Heart left ventricle (tissue), 16 donors: ENCODE results near the gene PADI2. TPM values are rescaled to one million over a fixed set of nuclear protein-coding genes. Genes with fewer than 3 reads are reported as not detected.

Source experiments
- ATAC-seq, 4 donors: fragments of 200-7000 bp; cut with Tn5 transposase; one replicate each; pipeline ENCODE4 v1.9.1; 2020 to 2022; ENCODE audit warnings: moderate library complexity in 4 of 4, mild to moderate bottlenecking in 3 of 4, moderate number of reproducible peaks in 1 of 4
- DNase-seq, 5 donors: peaks; one replicate each; pipeline ENCODE4 v3.0.0-alpha.2; 2020
- H3K27ac ChIP-seq, 12 donors: fragments of 200-600 bp; sonication (generic) in 4 of 12; one replicate each; pipeline versions ENCODE4 v1.5.0 to v1.8.0; 2016 to 2022; ENCODE audit warnings: mild to moderate bottlenecking in 2 of 12
- H3K27me3 ChIP-seq, 9 donors: fragments of 200-600 bp; sonication (generic) in 2 of 9; one replicate each; pipeline versions ENCODE4 v1.5.1 to v1.8.0; 2016 to 2022; ENCODE audit warnings: mild to moderate bottlenecking in 3 of 9
- H3K36me3 ChIP-seq, 9 donors: fragments of 200-600 bp; sonication (generic) in 2 of 9; one replicate each; pipeline versions ENCODE4 v1.5.0 to v1.8.0; 2018 to 2022; ENCODE audit warnings: mild to moderate bottlenecking in 2 of 9
- H3K4me1 ChIP-seq, 12 donors: fragments of 200-600 bp; sonication (generic) in 4 of 12; one replicate each; pipeline versions ENCODE4 v1.5.0 to v1.8.0; 2016 to 2022; ENCODE audit warnings: mild to moderate bottlenecking in 3 of 12
- H3K4me3 ChIP-seq, 12 donors: fragments of 200-600 bp; sonication (generic) in 4 of 12; one replicate each; pipeline versions ENCODE4 v1.5.0 to v1.8.0; 2017 to 2022; ENCODE audit warnings: mild to moderate bottlenecking in 9 of 12, moderate library complexity in 4 of 12
- H3K9me3 ChIP-seq, 12 donors: fragments of 200-600 bp; sonication (generic) in 4 of 12; one replicate each; pipeline versions ENCODE4 v1.5.0 to v1.8.0; 2016 to 2022; ENCODE audit warnings: mild to moderate bottlenecking in 1 of 12
- CTCF ChIP-seq, 12 donors: fragments of 200-600 bp; sonication (generic) in 4 of 12; IDR thresholded peaks; one replicate each; pipeline versions ENCODE4 v1.5.0 to v1.8.0; 2018 to 2022; ENCODE audit warnings: antibody characterized with exemption in 12 of 12, mild to moderate bottlenecking in 5 of 12
- POLR2A ChIP-seq, 2 donors: fragments of 450-650 bp; IDR thresholded peaks; one replicate each; pipeline ENCODE4 v1.6.1; 2017; ENCODE audit warnings: antibody characterized with exemption in 2 of 2, mild to moderate bottlenecking in 2 of 2, moderate library complexity in 2 of 2
- WGBS, 4 donors: extraction: QIAGEN DNeasy Blood & Tissue Kit in 2 of 4; methylation state at CpG; one replicate each; pipeline versions ENCODE4 v1.1.5 to v1.1.7; 2013 to 2018; 5-methylcytosine and 5-hydroxymethylcytosine counted together
- intact Hi-C, 10 donors: fragments of 100-400 bp; cut with DNase I; formaldehyde crosslinking; loops; one replicate each; pipeline versions ENCODE4 v1.11.1 to v1.14.2; 2022
- polyA plus RNA-seq, 2 donors: library from polyadenylated mRNA; stranded (reverse); fragments of 200-250 nt; gene quantifications; one replicate each; pipeline ENCODE4 v1.2.3, GENCODE V29; 2013
- total RNA-seq, 9 donors: library from RNA; depleted of rRNA in 2 of 9; stranded (reverse); fragments of >200 nt in 2 of 9; fragmentation: NEBNext Ultra II Directional in 3 of 9; extraction: Animal tissue kit (Norgen Biotek cat#: 25700) in 3 of 9; gene quantifications; one replicate each; pipeline versions ENCODE4 v1.1.0 to v1.2.4, GENCODE V29; 2016 to 2023
- donor health status: ischemic (EF 13 %, LVEDD 7.1; RV severe dilation, severe dysfunction).
- donor health status: healthy with polysubstance abuse.
- donor health status: DM: no; HTN: yes; CAD: no.
- donor health status: DM: no; HTN: no; CAD: no.
- donor health status: ischemic (EF 25% LVEDD 6.9; RV normal size, moderate dysfunction).
- donor health status: ischemic (EF 25% LVEDD 5.7; RV mildly dilated, moderate dysfunction).
- donor health status: healthy.
- donor health status: DM: yes; HTN: yes; CAD: no.
- donor health status: ischemic (EF 35%, LVEDD 5.7; RV mildly dilated, moderate dysfunction).
- donor health status: nonischemic (EF 11% LVEDD 7.7; RV severe dilation, severe dysfunction).
- donor health status: DM: yes; HTN: yes; CAD: no.
- donor health status: PGD.
- donor health status: ischemic (EF 29% LVEDD 5.4; RV normal size, mild dysfunction).
- donor health status: nonischemic (EF 23%, LVEDD 6.1; RV moderate dilation, normal function).

The PADI2 gene
- total and polyA plus RNA-seq, 11 donors = 0.08 to 2.0 (median 0.49) TPM

DNA sequence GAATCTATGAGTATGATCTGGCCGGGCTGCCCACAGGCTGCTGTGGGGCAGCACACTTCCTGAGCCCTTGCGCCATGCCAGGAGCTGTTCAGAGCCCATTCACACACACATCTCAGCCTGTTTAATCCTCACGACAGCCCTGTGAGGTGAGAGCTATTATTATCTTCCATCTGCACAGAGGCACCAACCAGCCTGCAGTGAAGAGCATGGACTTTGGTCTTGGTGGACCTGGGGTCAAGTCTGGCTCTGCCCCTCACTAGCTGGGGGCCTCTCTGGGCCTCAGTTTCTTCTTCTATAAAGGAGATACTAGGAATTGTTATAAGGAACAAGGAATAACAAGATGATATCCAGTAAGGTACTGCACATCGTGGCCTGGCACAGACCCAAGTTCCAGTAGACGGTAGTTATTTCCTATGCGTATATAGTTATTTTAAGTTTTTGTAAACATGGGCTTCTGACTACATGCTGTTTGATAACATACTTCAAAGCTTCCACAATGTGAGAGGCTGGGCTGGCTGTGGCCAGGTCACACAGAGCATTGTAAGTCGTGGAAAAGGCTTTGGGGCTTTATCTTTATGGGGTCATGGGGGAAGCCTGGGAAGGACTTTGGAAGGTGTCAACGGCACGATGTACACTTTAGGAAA, 3.4 kb upstream of the PADI2 start:
- Histone ChIP-seq H3K4me1 (peaks cover 0 to 37% (median 11%) of the 10 kb centered on the region in 12 donors), H3K36me3 (no peaks in the 10 kb centered on the region), H3K27ac (no peak overlapping the region), H3K27me3 (peaks cover 3 to 29% (median 24%) of the 10 kb centered on the region in 9 donors), H3K9me3 (no peaks in the 10 kb centered on the region), H3K4me3 (no peak overlapping the region)
- TF ChIP-seq CTCF (IDR thresholded peaks at IDR 0.05) = no peak
- no peak for TF ChIP-seq POLR2A (IDR thresholded peaks at IDR 0.05)
- intact Hi-C loops = loop anchor here in 9 of 10 donors (5.0 to 10.0 kb wide), 6 partner anchors 58 to 282 kb away; no protein-coding TSS in a partner anchor
- peak; percentile 37 to 66 (median 59) for ATAC-seq
- no peak for DNase-seq
- 21 to 26% (median 23%) methylated on average over 9 of the region's 9 CpGs for WGBS, 4 donors

DNA sequence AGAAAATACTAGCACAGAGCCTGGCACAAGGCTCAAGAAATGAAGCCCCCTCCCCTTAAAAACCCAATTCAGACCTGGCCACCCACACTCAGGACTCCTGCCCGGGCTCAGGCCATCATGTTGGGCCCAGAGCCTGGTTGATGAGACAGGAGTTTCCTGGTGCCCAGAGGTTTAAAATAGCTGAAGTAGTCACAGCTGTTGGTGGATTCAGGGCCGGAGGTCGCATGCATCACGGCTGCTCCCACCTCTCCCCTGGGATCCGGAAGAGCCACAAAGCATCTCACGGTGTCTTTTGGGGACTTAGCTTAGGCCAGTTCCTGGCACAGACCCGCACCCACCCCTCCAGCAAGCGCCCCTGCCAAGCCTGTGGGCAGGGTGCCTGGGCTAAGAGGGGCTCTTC, 2.6 kb upstream of the PADI2 start:
- H3K27me3 ChIP-seq = peaks cover 3 to 37% (median 28%) of the 10 kb centered on the region in 9 donors
- TF ChIP-seq CTCF (IDR thresholded peaks at IDR 0.05) = no peak
- TF ChIP-seq POLR2A (IDR thresholded peaks at IDR 0.05) = no peak
- no peak overlapping the region for H3K27ac ChIP-seq
- H3K36me3 ChIP-seq = no peaks in the 10 kb centered on the region
- DNase-seq (no peak), ATAC-seq (peak in 1 of 4 donors; percentile 33)
- no peak overlapping the region for H3K4me3 ChIP-seq
- intact Hi-C loops = loop anchor here in 9 of 10 donors (5.0 to 10.0 kb wide), 6 partner anchors 57 to 283 kb away; no protein-coding TSS in a partner anchor
- 42 to 65% (median 50%) methylated on average over 8 of the region's 8 CpGs for WGBS, 4 donors
- H3K9me3 ChIP-seq = no peaks in the 10 kb centered on the region
- peaks cover 0 to 35% (median 11%) of the 10 kb centered on the region in 12 donors for H3K4me1 ChIP-seq

GRCh38 chr1:17120962-17121837, 1.9 kb upstream of the PADI2 start:
- Histone ChIP-seq H3K4me3 (no peak overlapping the region), H3K4me1 (peaks cover 0 to 35% (median 11%) of the 10 kb centered on the region in 12 donors), H3K27ac (no peak overlapping the region), H3K9me3 (no peaks in the 10 kb centered on the region), H3K27me3 (peaks cover 3 to 40% (median 34%) of the 10 kb centered on the region in 9 donors), H3K36me3 (no peaks in the 10 kb centered on the region)
- TF ChIP-seq CTCF (IDR thresholded peaks at IDR 0.05) (no peak), POLR2A (IDR thresholded peaks at IDR 0.05) (no peak)
- WGBS, 4 donors = 76 to 87% (median 79%) methylated on average over 19 to 23 of the region's 23 CpGs
- intact Hi-C loops = loop anchor here in 9 of 10 donors (5.0 to 10.0 kb wide), 6 partner anchors 56 to 284 kb away; no protein-coding TSS in a partner anchor
- ATAC-seq = no peak
- DNase-seq = no peak

- H3K27ac ChIP-seq = no peak overlapping the region
- DNase-seq (no peak), ATAC-seq (no peak)
- no peak for TF ChIP-seq CTCF (IDR thresholded peaks at IDR 0.05)
- no peak for TF ChIP-seq POLR2A (IDR thresholded peaks at IDR 0.05)
- no peak overlapping the region for H3K4me3 ChIP-seq
- H3K27me3 ChIP-seq = peaks cover 3 to 46% (median 37%) of the 10 kb centered on the region in 9 donors
- peaks cover 0 to 31% (median 10%) of the 10 kb centered on the region in 12 donors for H3K4me1 ChIP-seq
- no peaks in the 10 kb centered on the region for H3K9me3 ChIP-seq
- WGBS, 4 donors = 88 to 95% (median 91%) methylated on average over 5 of the region's 5 CpGs
- no peaks in the 10 kb centered on the region for H3K36me3 ChIP-seq
- intact Hi-C loops = loop anchor here in 9 of 10 donors (5.0 to 10.0 kb wide), 6 partner anchors 56 to 284 kb away; no protein-coding TSS in a partner anchor
Measured at GRCh38 chr1:17120481-17120877, 1.2 kb upstream of the PADI2 start.
